Adrenal gland (tissue), 5 donors: Measurements from ENCODE around the gene SIN3A.

Experiments used
- POLR2A ChIP-seq, 2 donors: fragments of 450-650 bp; IDR thresholded peaks; one replicate each; pipeline ENCODE4 v1.6.1; 2017; ENCODE audit warnings: antibody characterized with exemption in 2 of 2, mild to moderate bottlenecking in 2 of 2, moderate library complexity in 1 of 2
- TF ChIP-seq, protein P1 (sequence below), 6 experiments: fragments of 450-650 bp in 4 of 6; fragments of 200-600 bp in 2 of 6; sonication (generic) in 1 of 6; IDR thresholded peaks; 1 replicate in 5 of 6; 2 replicates in 1 of 6; pipeline versions ENCODE4 v1.5.1 to v1.8.0; 2016 to 2021; ENCODE audit warnings: antibody characterized with exemption in 6 of 6, mild to moderate bottlenecking in 2 of 6, moderate library complexity in 1 of 6
- donor health status: DM: no; HTN: no; CAD: no.

- TF ChIP-seq, protein P1, sequence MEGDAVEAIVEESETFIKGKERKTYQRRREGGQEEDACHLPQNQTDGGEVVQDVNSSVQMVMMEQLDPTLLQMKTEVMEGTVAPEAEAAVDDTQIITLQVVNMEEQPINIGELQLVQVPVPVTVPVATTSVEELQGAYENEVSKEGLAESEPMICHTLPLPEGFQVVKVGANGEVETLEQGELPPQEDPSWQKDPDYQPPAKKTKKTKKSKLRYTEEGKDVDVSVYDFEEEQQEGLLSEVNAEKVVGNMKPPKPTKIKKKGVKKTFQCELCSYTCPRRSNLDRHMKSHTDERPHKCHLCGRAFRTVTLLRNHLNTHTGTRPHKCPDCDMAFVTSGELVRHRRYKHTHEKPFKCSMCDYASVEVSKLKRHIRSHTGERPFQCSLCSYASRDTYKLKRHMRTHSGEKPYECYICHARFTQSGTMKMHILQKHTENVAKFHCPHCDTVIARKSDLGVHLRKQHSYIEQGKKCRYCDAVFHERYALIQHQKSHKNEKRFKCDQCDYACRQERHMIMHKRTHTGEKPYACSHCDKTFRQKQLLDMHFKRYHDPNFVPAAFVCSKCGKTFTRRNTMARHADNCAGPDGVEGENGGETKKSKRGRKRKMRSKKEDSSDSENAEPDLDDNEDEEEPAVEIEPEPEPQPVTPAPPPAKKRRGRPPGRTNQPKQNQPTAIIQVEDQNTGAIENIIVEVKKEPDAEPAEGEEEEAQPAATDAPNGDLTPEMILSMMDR (IDR thresholded peaks at IDR 0.05), result peak; percentile 29 to 79 (median 65)
- TF ChIP-seq POLR2A (IDR thresholded peaks at IDR 0.05), result peak; percentile 94 to 98
Measured at GRCh38 chr15:75367913-75368688, 83.4 kb downstream of the SIN3A start, which contains the start of gene MAN2C1.
